ENCODE data around the gene DDX10.

- no peak for TF ChIP-seq NRF1 (IDR thresholded peaks at IDR 0.05; ENCODE audit: low read depth, low read length)
- no peak for TF ChIP-seq YY1 (IDR thresholded peaks at IDR 0.05; ENCODE audit: low read depth, low read length)
- no peak for TF ChIP-seq CTCF (IDR thresholded peaks at IDR 0.05; ENCODE audit: control extremely low read depth in 1 of 3, insufficient read depth in 1 of 3, low read depth in 1 of 3, low read length in 3 of 3)
These were observed 46.3 kb upstream of the DDX10 start for GRCh38 chr11:108618529-108618928.

Measured in H1 (cell line).